GM18526 (cell line): Measurements from ENCODE around the gene THAP10.

Experiments
- POLR2A ChIP-seq: IDR thresholded peaks from 3 replicates; pipeline ENCODE4 v1.6.1; 2011; ENCODE audit not compliant: insufficient read length; ENCODE audit errors: extremely low read depth

Gene THAP10

DNA sequence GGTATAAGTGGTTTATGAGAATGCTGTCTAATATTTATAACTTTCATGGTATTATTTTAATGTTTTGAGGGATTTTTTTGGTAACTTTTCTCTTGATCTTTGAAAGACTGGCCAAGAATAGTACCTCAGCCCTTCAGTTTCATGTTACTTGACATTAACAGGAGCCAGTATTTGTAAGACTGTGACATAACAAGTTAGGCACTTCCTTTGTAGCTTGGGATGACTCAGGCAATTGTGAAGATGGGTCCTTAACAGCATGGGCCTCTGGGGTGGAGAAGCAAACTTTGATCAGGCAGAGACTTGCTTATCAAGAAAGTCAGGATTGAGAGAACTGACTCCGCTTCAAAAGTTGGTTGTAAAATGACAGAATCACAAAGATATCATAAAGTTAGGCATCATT is 9.9 kb upstream of the THAP10 start:
- TF ChIP-seq POLR2A = no peak

DNA sequence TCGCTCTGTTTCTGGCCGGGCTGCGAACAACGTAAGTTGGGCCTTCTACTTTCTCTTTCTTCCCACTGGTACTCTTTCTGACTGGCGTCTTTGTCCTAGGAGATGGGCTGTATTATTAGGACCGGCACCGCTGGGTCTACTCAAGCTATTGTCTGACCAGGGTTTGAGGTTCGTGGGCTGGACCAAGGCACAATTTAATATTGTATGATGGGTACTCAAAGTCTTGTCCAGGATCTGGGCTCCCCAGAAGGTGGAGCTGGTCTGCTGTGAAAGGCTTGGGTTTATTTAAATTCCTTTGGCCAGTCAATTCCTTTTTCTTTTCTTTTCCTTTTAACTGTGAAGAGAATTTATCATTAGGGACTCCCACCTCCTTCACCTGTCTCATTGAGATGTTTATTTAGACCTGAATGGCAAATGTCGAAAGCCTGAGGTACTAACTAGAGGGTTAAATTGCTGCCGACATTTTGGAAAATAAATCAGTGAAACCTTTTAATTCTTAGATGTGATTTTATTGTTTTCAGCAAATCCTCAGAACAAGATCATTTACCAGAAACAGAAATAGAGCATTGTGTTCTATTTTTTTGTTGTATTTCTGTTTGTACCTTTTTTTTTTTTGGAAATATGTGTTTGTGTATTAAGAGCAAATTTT is 803 bp upstream of the THAP10 start:
- TF ChIP-seq POLR2A = no peak

DNA sequence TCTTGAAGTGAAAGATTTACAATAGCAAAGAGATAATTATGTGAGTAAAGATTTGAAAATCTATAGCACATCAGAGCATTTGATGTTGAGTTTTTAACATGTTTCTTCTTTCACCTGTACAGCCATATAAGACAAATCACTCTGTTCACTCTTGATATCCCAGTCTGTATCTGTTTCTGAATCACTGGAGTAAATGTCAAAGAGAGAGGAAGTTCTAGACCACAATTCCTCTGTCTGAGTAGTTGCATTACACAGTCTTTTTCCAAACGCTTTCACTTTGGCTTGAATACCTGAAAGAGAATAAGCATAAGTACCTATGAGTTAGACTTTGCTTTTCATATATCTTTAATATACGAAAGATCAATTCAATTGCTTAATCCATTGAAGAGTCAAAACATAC is 9.9 kb downstream of the THAP10 start:
- no peak for TF ChIP-seq POLR2A

DNA sequence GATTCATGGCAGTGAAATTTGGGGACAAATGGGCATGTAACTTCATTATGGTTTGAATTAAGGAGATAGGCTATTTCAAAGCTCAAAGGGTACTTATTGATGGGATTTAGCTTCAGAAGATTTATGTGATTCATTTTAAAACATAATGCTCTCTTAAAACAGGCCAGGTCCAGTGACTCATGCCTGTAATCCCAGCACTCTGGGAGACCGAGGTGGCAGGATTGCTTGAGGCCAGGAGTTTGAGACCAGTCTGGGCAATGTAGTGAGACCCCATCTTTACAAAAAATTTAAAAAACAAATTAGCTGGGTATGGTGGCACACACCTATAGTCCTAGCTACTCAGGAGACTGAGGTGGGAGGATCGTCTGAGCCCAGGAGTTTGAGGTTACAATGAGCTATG is 11.5 kb downstream of the THAP10 start:
- no peak for TF ChIP-seq POLR2A

DNA sequence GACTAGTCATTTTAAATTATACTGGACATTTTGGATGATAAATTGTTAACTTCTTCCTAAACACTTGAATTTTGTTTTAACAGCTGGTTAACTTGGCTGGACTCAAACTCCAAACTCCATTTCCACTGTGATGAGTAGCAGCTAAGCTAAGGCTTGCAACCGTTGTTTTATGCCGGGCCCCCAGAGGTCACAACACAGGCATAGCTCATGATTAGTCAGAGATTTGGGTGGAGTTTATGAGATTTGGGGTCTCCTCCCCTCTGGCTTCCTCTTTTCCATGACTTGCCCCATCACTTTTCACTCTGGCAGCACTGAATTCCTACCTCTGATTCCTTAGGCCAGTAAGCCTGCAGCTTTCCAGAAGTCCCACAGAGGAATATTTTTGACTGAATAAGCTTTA is 12.8 kb downstream of the THAP10 start:
- no peak for TF ChIP-seq POLR2A

DNA sequence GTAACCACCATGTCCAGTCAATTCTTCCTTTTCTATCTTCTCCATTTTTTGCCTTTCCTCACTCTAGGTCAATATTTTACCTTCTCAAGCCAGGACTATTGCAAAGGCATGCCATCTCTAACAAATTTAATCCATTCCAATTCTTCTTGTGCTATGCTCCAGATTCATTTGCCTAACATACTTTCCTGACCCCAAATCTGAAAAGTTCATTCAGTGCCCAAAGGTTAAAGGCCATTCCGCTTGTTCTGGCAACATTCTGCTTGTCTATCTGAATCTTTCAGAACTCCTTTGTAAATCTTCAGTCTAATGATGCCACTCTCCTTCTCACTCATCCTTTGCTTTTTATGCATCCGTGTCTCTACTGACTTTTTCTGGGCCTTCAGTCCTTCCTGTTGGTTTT is 15.6 kb downstream of the THAP10 start:
- TF ChIP-seq POLR2A = no peak

DNA sequence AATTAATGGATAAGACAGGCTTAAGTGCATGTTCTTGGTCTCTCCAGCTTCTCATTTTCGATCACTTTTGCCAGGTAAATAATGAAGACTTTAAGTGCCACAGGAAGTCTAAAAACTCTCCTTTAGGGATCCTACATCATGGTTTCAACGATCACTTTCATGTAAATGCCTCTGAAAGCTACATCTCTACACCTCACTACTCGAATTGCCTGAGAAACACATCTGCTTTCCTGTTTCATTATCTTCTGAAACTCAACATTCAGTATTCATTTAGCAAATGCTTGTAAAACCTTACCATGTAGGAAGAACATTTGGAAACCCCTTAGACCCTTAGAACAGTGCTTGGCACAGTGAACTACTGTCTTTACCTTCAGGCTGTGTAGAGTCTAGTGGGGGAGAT is 16.2 kb downstream of the THAP10 start:
- no peak for TF ChIP-seq POLR2A

DNA sequence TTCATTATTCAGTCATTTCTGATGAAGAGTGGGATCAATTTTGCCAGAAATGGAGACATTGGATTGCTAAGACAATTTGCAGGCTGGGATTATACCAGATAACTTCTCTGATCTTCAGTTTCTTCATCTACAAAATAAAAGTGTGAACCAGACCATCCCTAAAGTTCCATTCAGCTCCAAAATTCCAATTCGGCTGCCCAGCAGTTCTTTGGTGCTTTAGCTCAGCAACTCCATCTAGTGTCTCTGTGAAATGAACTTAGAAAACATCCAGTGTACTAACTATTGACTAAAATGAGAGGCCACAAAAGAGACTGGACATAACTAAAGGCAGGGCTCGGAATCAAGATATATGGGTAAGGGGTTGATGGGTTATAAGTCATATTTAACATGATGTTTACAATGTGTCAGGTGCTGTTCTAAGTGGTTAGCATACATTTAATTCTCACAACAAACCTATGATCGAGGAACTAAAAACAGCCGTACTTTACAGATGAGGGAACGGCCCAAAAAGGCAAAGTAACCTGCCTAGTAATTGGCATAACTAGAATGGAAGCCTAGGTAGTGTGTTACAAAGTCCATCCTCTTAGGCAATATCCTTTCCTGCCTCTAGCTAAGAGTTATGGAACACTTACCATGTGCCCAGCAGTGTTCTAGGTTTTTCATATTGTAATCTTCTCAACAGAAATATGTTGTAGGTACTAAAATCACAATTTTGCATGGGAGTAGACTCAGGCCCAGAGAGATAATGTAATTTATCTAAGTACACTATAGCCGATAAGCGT is 17.0 kb downstream of the THAP10 start:
- no peak for TF ChIP-seq POLR2A

DNA sequence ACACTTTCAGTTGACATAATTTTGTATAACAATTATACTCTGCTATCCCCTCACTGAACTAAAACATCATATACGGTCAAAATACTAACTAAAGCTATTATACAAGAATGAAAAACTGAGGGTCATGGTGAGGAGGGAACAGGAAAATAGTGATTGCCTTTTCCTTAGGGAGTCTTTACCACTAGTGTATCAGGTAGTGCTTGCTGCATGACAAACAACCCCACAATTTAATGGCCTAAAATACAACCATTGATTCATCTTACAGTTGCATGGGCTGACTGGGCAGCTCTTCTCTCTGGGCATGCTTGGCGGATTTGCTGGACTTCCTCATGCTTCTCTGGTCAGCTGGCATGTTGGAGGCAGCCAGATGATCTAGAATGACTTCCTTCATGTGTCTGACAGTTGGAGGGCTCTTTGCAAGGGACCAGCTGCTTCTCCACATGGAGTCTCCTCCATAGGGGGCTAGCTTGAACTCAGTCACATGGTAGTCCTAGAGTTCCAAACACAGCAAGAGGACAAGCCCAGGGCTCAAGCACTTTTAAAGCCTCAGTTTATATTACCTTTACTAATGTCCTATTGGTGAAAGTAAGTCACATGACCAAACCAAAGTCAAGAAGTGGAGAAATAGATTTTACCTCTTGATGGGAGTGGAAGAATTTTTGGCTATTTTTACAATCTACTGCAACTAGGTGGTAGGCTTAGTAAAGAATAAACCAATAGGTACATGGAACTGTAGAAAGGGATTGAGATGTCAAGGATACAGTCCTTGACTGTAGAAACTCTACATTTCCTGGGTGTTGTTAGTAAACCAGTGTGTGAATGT is 18.8 kb downstream of the THAP10 start:
- TF ChIP-seq POLR2A = no peak

DNA sequence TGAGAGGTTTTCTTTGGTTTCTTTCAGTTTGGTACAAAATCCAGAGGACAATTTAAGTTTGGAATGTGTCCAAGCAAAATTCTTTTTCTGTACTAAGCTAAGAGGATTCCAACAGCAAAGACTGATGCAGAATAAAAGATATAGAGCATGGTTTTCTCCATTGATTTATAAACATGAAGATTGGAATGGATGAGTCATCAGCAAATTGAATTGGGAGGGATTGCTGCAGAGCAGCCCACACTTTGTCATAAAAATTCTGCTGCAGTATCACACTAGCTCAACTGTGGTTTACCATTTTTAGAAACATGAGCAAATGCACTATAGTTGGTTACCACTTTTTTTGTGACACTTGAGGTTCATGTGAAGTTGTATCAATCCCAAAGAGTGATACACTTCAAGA is 22.2 kb downstream of the THAP10 start:
- TF ChIP-seq POLR2A = no peak

DNA sequence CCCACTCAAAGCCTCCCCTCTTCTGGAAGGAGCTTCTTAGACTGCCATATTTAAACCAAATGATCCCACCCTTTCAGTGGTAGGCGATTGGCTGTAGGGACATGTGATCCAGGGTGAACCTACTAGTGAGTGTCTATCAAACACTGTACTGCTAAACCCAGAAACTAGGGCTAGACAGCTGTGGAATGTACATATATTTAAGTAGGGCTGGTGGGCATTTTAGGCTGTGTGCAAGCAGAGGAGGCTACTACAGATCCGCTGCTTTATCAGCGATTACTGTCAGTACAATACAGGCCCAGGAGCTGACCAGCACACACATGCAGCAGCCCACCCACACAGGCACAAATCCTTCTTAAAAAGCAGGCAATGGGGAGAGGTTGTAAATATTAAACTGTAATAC is 22.9 kb downstream of the THAP10 start:
- TF ChIP-seq POLR2A = no peak

DNA sequence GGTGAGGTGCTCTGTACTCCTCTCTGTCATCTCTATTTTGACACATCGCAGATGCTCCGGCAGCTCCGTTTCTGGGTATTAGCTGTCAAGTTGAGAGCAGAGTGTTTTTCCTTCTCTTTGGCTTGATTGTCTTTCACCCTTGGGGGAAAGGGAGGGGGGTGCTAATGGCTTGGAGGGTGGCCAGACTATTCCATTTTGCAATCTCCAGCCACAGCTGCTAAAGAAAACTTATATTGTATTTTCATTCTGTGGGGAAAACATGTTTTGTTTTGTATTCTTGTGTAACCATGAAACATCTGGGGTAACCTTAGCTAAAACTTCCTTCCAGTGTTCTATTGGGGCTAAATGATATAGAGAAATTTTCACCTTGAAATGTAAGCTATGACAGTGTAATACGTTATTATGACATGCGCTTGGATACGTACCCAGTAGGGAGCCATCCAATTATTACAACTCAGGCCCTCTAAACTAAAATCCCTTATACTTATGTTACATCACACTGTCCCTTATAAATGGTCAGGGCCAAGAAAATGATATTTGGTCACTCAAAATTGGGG is 24.2 kb downstream of the THAP10 start:
- TF ChIP-seq POLR2A = no peak

DNA sequence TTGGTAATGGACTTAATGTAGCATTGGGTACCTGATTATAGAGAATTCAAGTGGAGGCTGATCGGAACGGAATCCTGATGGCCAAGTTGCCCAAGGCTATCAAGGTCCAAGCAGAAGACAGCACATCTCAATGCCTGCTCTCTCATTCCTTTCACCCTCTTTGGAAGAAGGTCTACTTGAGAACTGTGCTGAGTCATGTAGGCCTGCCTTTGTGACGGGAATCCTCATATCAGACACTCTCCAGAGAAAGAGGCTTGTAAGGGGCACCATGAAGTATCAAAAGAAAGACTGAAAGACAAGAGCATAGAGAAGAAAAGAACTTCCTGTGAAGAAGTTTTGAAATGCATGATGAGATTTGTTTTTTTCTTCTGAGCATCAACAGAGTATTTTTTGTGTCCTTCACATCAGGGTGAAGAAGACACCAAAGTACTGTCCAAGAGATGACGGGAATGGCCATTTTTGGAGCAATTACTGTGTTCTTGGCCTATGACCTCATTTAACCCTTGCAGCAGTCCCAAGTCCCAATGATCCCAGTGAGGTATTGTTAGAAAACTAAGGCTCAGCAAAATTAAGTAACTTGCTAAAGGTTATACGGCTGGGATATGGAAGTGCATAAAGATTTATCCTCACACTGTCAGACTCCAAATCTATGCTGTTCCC is 25.1 kb downstream of the THAP10 start:
- TF ChIP-seq POLR2A = no peak

DNA sequence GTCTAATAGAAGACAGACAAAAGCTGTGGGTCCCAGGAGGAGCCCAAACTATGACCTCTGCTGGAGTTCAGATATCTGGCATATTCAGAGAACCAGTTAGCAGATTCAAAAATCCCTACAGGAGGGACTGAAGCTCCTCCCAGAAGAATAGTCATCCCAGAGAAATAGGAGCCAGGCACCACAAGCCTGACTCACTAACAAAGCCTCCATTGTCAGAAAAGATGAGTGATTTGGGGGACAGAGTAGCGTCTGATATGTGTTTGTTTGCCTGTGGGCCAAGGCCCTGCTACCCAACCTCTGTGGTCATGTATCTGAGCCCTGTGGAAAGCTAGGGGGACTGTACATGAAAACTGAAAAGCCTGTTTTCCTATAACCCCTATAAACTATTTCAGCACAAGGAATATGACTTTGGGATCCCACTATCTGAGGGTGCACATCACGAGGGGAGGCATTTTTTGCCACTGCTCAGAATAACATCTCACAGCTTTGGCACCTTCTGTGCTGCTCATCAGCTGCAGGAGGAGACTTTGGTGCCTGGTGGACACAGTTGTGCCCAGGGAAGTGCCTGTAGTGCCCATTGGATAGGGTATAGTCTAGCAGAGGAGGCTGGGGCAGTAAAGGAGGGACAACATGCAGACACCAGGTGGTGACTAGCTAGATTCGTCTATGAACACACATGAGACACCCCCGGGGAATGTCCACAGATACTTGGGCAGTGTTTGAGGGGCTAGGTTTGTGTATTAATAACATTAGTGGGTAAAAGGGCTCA is 28.6 kb downstream of the THAP10 start:
- TF ChIP-seq POLR2A = no peak
